Activated gamma-delta T cell treated with Interleukin-2 at 50 U/mL for 16 hours (primary cell): ENCODE results near the gene ZNF525.
"Not testable (repeated sequence)": the region's sequence is repeated elsewhere in the genome, so short reads cannot be mapped to it uniquely, and the experiment has no call there.

ENCODE experiments used
- DNase-seq: peaks from one replicate; pipeline ENCODE4 v3.0.0-alpha.2; 2020

ZNF525 gene

DNA sequence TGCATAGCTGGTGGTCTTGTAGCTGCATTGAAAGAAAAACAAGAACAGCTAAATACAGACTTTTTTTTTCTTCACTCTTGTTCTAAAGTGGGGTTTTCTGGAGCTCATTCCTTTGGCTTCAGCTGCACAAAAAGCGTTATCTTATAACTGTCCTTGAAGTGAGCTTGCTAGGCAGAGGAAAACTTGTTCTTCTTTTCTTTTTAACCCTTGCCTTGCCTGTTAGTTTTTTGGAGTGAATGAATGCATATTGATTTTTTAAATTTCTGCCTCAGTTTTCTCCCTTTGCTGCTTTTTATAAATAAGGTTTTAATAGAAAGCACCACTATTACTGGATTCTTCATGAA lies 31.0 kb downstream of the ZNF525 start:
- DNase-seq = no peak

GRCh38 chr19:53397918-53398317 lies 32.4 kb downstream of the ZNF525 start:
- not testable (repeated sequence) for DNase-seq

- DNase-seq = no peak
These were observed 44.1 kb downstream of the ZNF525 start for GRCh38 chr19:53409505-53410204.

- DNase-seq = not testable (repeated sequence)
These were observed 55.2 kb downstream of the ZNF525 start for GRCh38 chr19:53420520-53421315.

DNA sequence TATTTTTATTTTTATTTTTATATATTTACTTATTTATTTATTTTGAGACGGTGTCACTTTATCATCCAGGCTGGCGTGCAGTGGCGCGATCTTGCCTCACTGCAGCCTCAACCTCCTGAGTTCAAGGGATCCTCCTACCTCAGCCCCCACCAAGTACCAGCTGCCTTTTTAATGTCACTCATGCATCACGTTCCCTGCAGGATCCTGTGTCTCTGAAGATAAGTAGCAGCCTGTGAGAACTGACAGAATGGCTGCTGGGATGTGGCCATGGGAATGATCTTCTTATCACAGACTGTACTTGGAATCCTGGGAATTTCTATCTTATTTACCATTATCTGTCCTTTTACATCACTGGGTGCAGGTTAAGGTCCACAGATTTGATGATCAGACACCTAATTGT lies 57.0 kb downstream of the ZNF525 start:
- no peak for DNase-seq

DNA sequence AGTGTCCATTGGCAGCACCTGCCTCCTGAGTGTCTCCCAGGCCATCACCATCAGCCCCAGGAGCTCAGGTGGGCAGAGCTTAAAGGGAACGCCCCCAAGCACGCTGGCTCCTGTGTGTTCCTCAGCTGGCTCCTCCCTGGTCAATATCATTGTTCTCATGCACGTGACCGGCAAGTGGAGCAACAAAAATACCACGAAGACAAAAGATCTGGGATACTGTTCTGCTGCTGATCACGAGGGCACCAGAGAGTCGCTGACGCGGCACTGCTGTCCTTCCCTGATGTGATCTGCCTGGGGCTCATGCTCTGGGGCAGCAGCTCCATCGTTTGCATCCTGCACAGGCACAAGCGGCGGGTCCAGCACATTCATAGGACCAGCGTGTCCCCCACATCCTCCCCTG lies 57.6 kb downstream of the ZNF525 start:
- not testable (repeated sequence) for DNase-seq

GRCh38 chr19:53423680-53424079 lies 58.2 kb downstream of the ZNF525 start:
- DNase-seq = not testable (repeated sequence)

DNA sequence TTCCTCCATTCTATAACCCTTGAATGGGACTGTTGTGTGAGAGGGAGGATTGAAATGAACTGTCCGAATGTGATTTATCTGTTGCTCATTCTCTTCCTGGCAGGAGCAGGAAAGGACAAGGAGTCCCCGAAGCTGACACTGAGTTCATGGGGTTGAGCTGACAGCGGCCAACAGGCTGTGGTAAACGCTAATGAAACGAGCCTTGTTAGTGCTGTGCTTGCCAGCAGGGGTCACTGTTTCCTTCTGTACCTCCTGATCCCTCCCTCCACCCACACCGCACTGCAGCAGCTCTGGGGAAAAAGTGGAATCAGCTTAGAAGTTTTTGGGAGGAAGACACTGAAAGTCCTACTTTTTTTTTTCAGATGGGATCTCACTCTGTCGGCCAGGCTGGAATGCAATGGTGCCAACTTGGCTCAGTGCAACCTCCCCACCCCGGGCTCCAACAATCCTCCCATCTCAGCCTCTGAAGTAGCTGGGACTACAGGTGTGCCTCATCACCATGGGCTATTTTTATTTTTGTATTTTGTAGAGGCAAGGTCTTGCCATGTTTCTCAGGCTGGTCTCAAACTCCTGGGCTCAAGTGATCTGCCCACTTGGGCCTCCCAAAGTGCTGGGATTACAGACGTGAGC lies 59.6 kb downstream of the ZNF525 start:
- DNase-seq = peak; percentile 64

DNA sequence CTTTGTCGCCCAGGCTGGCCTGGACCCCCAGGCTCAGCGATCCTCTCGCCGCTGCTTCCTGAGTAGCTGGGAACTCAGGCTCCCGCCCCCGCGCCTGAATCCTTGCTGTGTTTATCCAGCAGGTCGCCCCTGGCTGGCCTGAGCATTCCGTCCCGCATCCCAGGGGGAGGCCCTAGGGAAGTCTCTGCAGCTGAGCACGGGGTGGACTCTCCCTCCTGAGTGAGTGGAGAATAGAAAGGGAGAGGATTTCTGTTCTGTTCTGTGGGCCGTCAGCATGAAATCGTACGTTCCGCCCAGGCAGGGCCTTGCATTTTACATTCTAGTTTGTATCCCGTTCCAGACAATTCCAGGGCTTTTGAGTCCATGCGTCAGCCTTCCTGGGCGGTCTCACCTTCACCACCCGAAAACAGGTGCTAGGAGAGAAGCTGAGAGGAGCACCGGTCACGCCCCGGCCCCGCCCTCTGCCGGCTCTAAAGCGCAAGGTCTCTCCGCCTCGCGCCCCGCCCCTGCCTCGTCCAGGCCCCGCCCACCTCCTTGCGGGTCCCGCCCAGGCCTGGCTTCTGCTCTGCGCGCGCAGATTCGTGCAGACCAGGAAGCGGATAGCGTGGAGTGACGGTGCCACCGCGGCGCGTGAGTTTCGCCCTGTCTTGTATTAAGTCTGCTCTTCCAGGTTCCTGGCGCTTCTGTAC lies 66.0 kb downstream of the ZNF525 start, which contains the start of gene ZNF761:
TSS of gene ZNF761 (plus strand) at position 586 of the 689 bp plus-strand sequence. CDS start 15,285 bp downstream, outside the sequence.
- peak; percentile 98 for DNase-seq

GRCh38 chr19:53432088-53432661 lies 66.7 kb downstream of the ZNF525 start:
- DNase-seq = peak; percentile 4
